Activated CD8-positive, alpha-beta memory T cell treated with anti-CD3 and anti-CD28 coated beads, Interleukin-2, amount 10 ng/mL, durations not matched to agents 7 days and 5 days (primary cell): ENCODE data around the gene PPP1R1B. TPM values are rescaled to one million over a fixed set of nuclear protein-coding genes. Genes with fewer than 3 reads are reported as not detected.

Source experiments
- ATAC-seq: fragments of 150-1000 bp; cut with Tn5 transposase; one replicate; pipeline ENCODE4 v1.10.0; 2021; ENCODE audit warnings: moderate library complexity
- CTCF ChIA-PET: fragments of 350-600 bp; sonication (Branson Sonifier 250); formaldehyde crosslinking; loops from one replicate; lab custom pipeline; 2021; ENCODE audit warnings: antibody characterized with exemption; lab: Charles Lee
- DNase-seq: peaks from one replicate; pipeline ENCODE4 v3.0.0-alpha.2; 2020
- H3K27ac Mint-ChIP-seq: one replicate; pipeline ENCODE4 v1.8.0; 2021; ENCODE audit warnings: mild to moderate bottlenecking, mixed read lengths
- H3K27me3 Mint-ChIP-seq: one replicate; pipeline ENCODE4 v1.8.0; 2021; ENCODE audit warnings: mixed read lengths
- H3K36me3 Mint-ChIP-seq: one replicate; pipeline ENCODE4 v1.8.0; 2021; ENCODE audit warnings: mild to moderate bottlenecking, mixed read lengths
- H3K4me1 Mint-ChIP-seq: one replicate; pipeline ENCODE4 v1.8.0; 2021; ENCODE audit warnings: mixed read lengths
- H3K4me3 Mint-ChIP-seq: one replicate; pipeline ENCODE4 v1.8.0; 2021; ENCODE audit warnings: mild to moderate bottlenecking, moderate library complexity, mixed read lengths
- H3K9me3 Mint-ChIP-seq: one replicate; pipeline ENCODE4 v1.8.0; 2022; ENCODE audit warnings: low read depth, mixed read lengths
- total RNA-seq, 2 experiments: library from RNA; stranded (reverse); gene quantifications; one replicate each; pipeline ENCODE4 v1.2.3, GENCODE V29; 2021

PPP1R1B gene
- total RNA-seq, 2 experiments from 2014 or later = not detected

DNA sequence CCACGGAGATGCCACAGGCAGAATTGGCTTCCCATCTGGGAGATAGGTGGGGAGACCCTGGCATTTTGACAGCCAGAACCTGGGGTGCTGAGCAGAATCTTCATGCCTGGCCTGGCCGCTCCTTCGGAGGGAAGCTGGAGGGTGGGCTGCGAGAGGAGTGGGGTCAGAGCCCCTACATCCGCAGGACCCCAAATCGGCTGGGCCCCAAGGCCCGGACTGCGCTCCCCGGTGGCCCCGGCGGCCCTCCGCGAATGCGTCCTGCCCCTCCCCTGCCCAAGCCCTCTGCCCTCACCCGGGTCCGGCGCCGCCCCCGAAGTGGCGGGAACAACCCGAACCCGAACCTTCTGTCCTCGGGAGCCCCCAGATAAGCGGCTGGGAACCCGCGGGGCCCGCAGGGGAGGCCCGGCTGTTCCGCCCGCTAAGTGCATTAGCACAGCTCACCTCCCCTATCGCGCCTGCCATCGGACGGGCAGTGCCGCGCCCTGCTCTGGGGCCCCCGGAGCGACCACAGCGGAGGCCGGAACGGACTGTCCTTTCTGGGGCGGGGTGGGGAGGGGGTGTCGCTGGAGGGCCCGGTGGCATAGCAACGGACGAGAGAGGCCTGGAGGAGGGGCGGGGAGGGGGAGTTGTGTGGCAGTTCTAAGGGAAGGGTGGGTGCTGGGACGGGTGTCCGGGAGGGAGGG, 40.7 kb downstream of the PPP1R1B start:
- no peaks in the 10 kb centered on the region for H3K36me3 Mint-ChIP-seq
- ATAC-seq = no peak
- no peaks in the 10 kb centered on the region for H3K9me3 Mint-ChIP-seq
- peaks cover 30% of the 10 kb centered on the region for H3K27me3 Mint-ChIP-seq
- H3K4me1 Mint-ChIP-seq = peaks cover 11% of the 10 kb centered on the region
- DNase-seq = no peak
- CTCF ChIA-PET = interaction anchor here (1.0 to 16.7 kb wide), 6 partner anchors 9 to 62 kb away, joined by 3 to 227 read pairs (median 40); partner anchors contain the start of genes MIEN1 and PPP1R1B
- no peak overlapping the region for H3K27ac Mint-ChIP-seq
- H3K4me3 Mint-ChIP-seq = no peak overlapping the region

DNA sequence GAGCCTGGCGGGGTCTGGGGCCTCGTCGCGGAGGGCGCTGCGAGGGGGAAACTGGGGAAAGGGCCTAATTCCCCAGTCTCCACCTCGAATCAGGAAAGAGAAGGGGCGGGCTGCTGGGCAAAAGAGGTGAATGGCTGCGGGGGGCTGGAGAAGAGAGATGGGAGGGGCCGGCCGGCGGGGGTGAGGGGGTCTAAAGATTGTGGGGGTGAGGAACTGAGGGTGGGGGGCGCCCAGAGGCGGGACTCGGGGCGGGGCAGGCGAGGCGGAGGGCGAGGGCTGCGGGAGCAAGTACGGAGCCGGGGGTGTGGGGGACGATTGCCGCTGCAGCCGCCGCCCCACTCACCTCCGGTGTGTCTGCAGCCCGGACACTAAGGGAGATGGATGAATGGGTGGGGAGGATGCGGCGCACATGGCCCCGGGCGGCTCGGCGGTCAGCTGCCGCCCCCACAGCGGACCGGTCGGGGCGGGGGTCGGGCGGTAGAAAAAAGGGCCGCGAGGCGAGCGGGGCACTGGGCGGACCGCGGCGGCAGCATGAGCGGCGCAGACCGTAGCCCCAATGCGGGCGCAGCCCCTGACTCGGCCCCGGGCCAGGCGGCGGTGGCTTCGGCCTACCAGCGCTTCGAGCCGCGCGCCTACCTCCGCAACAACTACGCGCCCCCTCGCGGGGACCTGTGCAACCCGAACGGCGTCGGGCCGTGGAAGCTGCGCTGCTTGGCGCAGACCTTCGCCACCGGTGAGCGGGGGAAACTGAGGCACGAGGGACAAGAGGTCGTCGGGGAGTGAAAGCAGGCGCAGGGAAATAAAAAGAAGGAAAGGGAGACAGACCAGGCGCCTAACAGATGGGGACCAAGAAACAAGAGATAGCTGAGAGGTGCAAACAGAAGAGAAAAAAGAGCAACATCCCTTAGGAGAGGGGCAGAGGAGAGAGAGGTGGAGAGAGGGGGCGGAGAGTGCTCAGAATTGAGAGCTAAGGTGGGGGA, 41.5 kb downstream of the PPP1R1B start, which contains the start of gene PNMT:
Gene PNMT (plus strand): TSS at position 509 of the 980 bp plus-strand sequence. CDS start 23 bp downstream, at position 532.
- no peaks in the 10 kb centered on the region for H3K36me3 Mint-ChIP-seq
- no peaks in the 10 kb centered on the region for H3K9me3 Mint-ChIP-seq
- H3K4me3 Mint-ChIP-seq = peak within 1 kb of the TSS; percentile 30
- H3K27me3 Mint-ChIP-seq = peaks cover 30% of the 10 kb centered on the region
- ATAC-seq = peak; percentile 85
- H3K27ac Mint-ChIP-seq = no peak within 1 kb of the TSS
- peak; percentile 74 for DNase-seq
- H3K4me1 Mint-ChIP-seq = peaks cover 11% of the 10 kb centered on the region
- CTCF ChIA-PET = interaction anchor here (0.6 to 16.7 kb wide), 15 partner anchors 8 to 477 kb away, joined by 3 to 227 read pairs (median 3); partner anchors contain the start of genes MIEN1, PGAP3 and PPP1R1B

DNA sequence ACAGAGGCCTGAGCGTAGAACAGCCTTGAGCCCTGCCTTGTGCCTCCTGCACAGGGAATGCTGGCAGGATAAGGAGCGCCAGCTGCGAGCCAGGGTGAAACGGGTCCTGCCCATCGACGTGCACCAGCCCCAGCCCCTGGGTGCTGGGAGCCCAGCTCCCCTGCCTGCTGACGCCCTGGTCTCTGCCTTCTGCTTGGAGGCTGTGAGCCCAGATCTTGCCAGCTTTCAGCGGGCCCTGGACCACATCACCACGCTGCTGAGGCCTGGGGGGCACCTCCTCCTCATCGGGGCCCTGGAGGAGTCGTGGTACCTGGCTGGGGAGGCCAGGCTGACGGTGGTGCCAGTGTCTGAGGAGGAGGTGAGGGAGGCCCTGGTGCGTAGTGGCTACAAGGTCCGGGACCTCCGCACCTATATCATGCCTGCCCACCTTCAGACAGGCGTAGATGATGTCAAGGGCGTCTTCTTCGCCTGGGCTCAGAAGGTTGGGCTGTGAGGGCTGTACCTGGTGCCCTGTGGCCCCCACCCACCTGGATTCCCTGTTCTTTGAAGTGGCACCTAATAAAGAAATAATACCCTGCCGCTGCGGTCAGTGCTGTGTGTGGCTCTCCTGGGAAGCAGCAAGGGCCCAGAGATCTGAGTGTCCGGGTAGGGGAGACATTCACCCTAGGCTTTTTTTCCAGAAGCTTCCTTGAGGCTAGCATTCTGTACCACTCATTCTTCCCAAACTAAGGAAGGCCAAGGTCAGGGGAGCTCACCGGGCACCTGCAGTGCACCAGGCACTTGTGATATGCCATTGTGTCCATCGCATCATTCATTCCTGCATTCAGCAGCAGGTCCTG, 43.4 kb downstream of the PPP1R1B start:
- no peak for DNase-seq
- Mint-ChIP-seq H3K4me3 (no peak overlapping the region), H3K27ac (no peak overlapping the region), H3K9me3 (no peaks in the 10 kb centered on the region), H3K27me3 (peaks cover 30% of the 10 kb centered on the region), H3K4me1 (peaks cover 11% of the 10 kb centered on the region), H3K36me3 (no peaks in the 10 kb centered on the region)
- CTCF ChIA-PET = interaction anchor here (1.3 to 16.7 kb wide), 8 partner anchors 11 to 60 kb away, joined by 4 to 227 read pairs (median 18); partner anchors contain the start of genes MIEN1 and PPP1R1B
- ATAC-seq = no peak

DNA sequence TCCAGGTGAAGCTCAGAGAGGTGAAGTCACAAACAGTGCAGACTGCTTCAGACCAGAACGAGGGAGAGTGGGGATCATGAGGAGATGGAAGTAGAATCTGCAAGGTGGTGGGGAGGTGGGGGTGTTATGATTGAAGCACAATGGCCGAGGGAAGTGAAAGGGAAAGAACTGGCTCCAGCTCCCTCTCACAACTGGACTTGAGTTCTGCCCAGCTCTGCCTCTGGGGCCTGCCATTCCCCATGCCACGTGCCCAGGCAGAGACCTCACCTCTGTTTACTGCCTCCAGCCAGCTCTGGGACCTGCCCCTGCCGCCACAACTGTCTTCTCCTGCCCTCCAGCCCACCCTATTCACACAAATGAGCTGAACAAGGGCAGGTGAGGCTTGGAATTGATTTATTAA, 44.0 kb downstream of the PPP1R1B start:
- no peak overlapping the region for H3K27ac Mint-ChIP-seq
- no peak for ATAC-seq
- no peak overlapping the region for H3K4me3 Mint-ChIP-seq
- no peaks in the 10 kb centered on the region for H3K36me3 Mint-ChIP-seq
- DNase-seq = no peak
- H3K4me1 Mint-ChIP-seq = peaks cover 17% of the 10 kb centered on the region
- peaks cover 30% of the 10 kb centered on the region for H3K27me3 Mint-ChIP-seq
- CTCF ChIA-PET = interaction anchor here (0.8 to 16.7 kb wide), 9 partner anchors 11 to 59 kb away, joined by 3 to 227 read pairs (median 4); partner anchors contain the start of genes MIEN1 and PPP1R1B
- H3K9me3 Mint-ChIP-seq = no peaks in the 10 kb centered on the region

DNA sequence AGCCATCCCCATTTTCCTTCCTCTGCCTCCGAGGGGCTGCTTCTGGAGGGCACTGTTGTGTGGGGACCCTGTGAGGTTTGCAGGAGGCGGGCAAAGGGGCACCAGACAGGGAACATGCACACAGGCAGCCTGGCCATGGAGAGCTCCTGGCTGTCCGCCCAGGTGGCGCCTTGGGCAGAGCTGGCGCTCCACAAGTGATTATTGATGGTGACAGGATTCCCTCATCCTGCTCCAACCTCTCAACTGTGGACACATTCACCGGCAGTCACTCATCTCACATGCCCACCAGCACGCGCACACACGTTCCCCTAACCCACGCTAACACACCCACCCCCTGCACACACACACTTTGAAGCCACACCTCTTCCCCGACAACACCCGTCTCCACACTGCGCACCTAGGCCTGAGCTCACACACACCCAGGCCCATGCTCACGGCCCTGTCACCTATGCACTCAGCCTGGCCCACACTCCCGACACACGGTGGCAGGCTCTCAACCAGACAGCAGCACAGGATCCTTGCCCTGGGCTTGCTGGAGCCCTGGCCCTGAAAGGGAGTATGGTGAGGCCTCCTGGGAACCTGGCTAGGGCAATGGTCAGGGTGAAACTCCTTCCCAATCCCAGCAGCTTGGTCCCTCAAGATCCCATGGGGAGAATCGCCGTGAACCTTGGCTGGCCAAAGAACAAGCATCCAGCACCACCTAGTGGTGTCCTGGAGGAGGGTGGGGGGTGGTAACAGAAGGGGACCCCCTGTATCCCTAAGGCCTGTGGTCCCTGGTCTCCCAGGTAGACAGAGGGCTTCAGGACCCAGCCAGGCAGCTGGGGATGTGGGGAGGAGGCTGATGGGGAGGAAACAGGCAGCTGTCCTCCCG, 45.1 kb downstream of the PPP1R1B start:
- Mint-ChIP-seq H3K27me3 (peaks cover 21% of the 10 kb centered on the region), H3K4me3 (no peak overlapping the region), H3K36me3 (no peaks in the 10 kb centered on the region), H3K4me1 (peaks cover 28% of the 10 kb centered on the region), H3K9me3 (no peaks in the 10 kb centered on the region), H3K27ac (no peak overlapping the region)
- DNase-seq (no peak), ATAC-seq (no peak)
- CTCF ChIA-PET = interaction anchor here (1.0 to 16.7 kb wide), 12 partner anchors 10 to 80 kb away, joined by 3 to 227 read pairs (median 4); partner anchors contain the start of genes MIEN1 and PPP1R1B

DNA sequence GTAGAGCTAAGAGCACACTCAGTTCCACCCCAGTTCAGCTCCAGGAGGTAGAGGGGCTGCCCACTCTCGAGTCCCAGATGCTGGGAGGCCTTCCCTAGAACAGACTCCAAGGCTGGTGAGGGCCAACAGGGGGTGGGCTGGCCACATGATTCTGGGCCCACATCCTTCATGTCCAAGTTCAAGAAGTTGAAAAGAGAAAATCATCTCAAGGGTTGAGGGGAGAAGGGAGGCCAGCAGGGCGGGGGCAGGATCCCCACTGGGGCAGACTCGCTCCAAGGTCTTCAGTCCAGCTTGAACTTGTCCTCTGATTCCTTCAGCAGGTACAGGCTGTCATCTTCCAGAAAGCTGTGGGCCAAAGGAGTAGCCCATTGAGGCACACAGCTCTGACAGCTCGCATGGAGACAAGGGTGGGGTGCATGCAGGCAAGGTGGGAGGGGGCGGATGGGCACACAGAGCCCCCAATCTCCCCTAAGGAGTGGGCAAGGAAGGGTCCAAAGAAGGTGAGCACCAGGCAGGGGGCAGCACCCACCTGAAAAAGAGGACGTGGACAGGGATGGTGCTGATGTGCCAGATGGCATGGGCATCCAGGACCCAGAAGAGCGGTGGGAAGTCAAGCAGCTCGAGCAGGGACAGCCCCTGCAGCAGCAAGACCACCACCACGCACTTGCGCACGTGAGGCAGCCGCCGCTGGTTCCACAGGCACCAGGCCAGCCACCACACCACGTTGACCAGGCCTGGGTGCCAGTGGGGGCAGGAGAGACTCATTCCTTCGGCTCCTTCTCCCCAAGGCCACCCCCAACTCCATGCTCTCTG, 46.0 kb downstream of the PPP1R1B start:
- H3K27me3 Mint-ChIP-seq = peaks cover 18% of the 10 kb centered on the region
- no peak overlapping the region for H3K4me3 Mint-ChIP-seq
- peaks cover 33% of the 10 kb centered on the region for H3K4me1 Mint-ChIP-seq
- CTCF ChIA-PET = interaction anchor here (1.0 to 16.7 kb wide), 8 partner anchors 9 to 79 kb away, joined by 3 to 227 read pairs (median 4); partner anchors contain the start of genes MIEN1 and PPP1R1B
- no peaks in the 10 kb centered on the region for H3K9me3 Mint-ChIP-seq
- no peak for ATAC-seq
- DNase-seq = no peak
- no peak overlapping the region for H3K27ac Mint-ChIP-seq
- H3K36me3 Mint-ChIP-seq = no peaks in the 10 kb centered on the region

DNA sequence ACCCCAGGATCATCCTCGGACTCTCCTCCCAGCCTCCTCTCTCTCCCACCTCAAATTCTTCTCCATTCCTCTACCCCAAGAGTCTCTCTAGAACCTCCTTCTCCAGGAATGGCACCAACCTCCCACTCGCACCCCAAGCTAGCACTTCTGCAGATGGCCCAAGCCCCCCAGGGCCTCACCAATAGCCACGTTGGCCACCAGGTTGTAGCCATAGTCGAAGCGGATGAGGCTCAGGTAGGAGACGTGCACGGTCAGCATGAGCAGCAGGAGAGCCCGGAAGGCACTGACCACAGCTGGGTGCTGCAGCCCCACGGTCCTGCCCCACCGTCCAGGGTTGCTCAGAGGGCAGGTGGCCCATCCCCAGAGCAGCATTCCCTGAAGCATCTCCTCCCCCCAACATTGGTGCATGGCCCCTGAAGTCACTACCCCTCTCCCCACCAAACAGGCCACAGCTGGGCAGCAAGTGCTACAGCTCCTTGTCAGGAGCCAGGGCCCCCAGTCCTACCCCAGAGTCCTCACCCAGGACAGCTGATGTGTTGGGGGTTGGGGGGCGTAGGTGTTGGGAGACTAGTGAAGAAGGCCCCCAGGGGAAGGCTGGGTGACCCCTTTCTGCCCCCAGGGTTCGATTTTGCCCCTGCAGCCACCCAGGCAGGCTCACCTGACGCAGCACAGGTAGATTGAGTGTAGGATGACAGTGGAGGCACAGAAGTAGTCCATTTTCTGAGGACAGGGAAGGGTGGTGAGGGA, 46.8 kb downstream of the PPP1R1B start:
- Mint-ChIP-seq H3K27ac (no peak overlapping the region), H3K27me3 (peaks cover 13% of the 10 kb centered on the region), H3K36me3 (no peaks in the 10 kb centered on the region), H3K4me1 (peaks cover 33% of the 10 kb centered on the region), H3K4me3 (no peak overlapping the region), H3K9me3 (no peaks in the 10 kb centered on the region)
- CTCF ChIA-PET = interaction anchor here (1.1 to 16.7 kb wide), 3 partner anchors 19 to 57 kb away, joined by 3 to 227 read pairs (median 98); partner anchors contain the start of genes MIEN1 and PPP1R1B
- ATAC-seq (no peak), DNase-seq (no peak)

DNA sequence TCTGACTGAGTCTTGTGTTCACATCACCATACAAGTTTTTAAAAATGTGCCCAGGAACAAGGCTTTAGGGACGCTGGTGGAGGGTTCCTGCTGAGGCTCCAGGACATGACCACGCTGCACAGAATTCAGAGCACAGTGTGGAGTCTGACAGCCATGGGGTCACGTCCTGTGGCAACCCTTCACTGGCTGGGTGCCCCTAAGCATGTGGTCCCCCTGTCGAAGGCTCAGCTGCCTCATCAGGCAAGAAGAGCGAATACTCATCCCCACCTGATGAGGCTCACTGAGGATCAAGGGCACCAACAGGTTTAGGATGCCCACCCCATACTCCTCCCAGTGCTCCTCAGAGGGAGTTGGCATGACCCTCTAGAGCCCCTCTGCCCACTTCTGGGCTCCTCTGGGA, 47.4 kb downstream of the PPP1R1B start:
- Mint-ChIP-seq H3K36me3 (no peaks in the 10 kb centered on the region), H3K27me3 (peaks cover 8% of the 10 kb centered on the region), H3K4me1 (peaks cover 37% of the 10 kb centered on the region), H3K9me3 (no peaks in the 10 kb centered on the region), H3K27ac (no peak overlapping the region), H3K4me3 (no peak overlapping the region)
- no peak for DNase-seq
- no peak for ATAC-seq
- CTCF ChIA-PET = interaction anchor here (1.1 to 16.7 kb wide), 4 partner anchors 20 to 56 kb away, joined by 3 to 227 read pairs (median 55); partner anchors contain the start of genes MIEN1 and PPP1R1B

DNA sequence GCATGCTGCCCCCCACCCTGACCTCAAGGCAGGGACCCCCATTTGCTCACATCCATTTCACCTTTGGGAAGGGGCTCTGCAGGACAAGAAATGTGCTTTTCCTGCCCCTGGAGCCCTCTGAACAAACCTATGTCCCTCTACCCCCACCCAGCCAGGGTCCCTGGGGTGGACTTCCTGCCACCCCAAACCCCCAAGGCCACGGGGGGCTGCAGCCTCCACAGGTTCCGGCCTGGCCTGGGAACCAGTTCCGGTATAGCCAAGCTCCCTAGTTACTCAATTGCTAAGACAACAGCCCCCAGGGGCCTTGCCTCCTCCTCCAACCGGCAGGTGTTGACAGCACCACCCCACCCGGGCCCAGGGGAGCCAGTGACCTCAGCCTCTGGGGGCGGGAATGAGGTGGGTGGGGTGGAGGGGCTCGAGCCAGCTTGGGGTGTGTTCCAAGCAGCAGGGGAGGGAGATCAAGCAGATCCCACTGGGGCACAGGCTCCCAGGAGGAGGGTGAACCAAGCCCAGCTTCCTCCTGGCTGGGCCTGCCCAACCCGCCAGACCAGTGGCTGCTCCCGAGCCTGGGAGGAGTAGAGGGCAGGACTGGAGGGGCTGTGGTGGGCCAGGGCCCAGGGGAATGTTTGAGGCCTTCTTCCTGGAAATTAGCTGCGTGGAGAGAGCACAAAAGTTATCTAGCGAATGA, 48.1 kb downstream of the PPP1R1B start:
- DNase-seq (no peak), ATAC-seq (no peak)
- Mint-ChIP-seq H3K4me3 (no peak overlapping the region), H3K27ac (peak overlapping the region; percentile 61), H3K27me3 (peaks cover 5% of the 10 kb centered on the region), H3K4me1 (peaks cover 43% of the 10 kb centered on the region), H3K9me3 (no peaks in the 10 kb centered on the region), H3K36me3 (no peaks in the 10 kb centered on the region)
- CTCF ChIA-PET = interaction anchor here (0.6 to 16.7 kb wide), 6 partner anchors 21 to 836 kb away, joined by 3 to 227 read pairs (median 8); partner anchors contain the start of genes IKZF3, MIEN1 and PPP1R1B
